SJSA1 (cell line): ENCODE results near the gene CCR5AS. TPM values are rescaled to one million over a fixed set of nuclear protein-coding genes. Genes with fewer than 3 reads are reported as not detected.
"Not testable (repeated sequence)": the region's sequence is repeated elsewhere in the genome, so short reads cannot be mapped to it uniquely, and the experiment has no call there.

Experiments used
- DNase-seq, 2 experiments: peaks; one replicate each; pipeline ENCODE4 v3.0.0-alpha.2; 2015 to 2020; ENCODE audit warnings: low spot score in 2 of 2, low read depth in 1 of 2
- H3K27ac ChIP-seq: fragments of 250-450 bp; sonication (Bioruptor Pico); 2 replicates; pipeline ENCODE4 v1.5.1; 2020; ENCODE audit warnings: mild to moderate bottlenecking, moderate library complexity
- H3K27me3 ChIP-seq: fragments of 250-450 bp; sonication (Bioruptor Pico); replicated peaks from 2 replicates; pipeline ENCODE4 v1.5.1; 2020; ENCODE audit warnings: mild to moderate bottlenecking, moderate library complexity
- H3K36me3 ChIP-seq: fragments of 250-450 bp; sonication (Bioruptor Pico); 2 replicates; pipeline ENCODE4 v1.5.1; 2020; ENCODE audit warnings: mild to moderate bottlenecking
- H3K4me1 ChIP-seq: fragments of 250-450 bp; sonication (Bioruptor Pico); replicated peaks from 2 replicates; pipeline ENCODE4 v1.6.1; 2021; ENCODE audit warnings: mild to moderate bottlenecking
- H3K4me3 ChIP-seq: fragments of 250-450 bp; sonication (Bioruptor Pico); 2 replicates; pipeline ENCODE4 v1.5.1; 2020; ENCODE audit warnings: mild to moderate bottlenecking
- H3K9me3 ChIP-seq: fragments of 250-450 bp; sonication (Bioruptor Pico); replicated peaks from 2 replicates; pipeline ENCODE4 v1.5.1; 2020; ENCODE audit warnings: mild to moderate bottlenecking
- total RNA-seq: library from RNA; depleted of rRNA; stranded (reverse); fragments of >200 nt; shearing (Covaris generic); gene quantifications from 2 replicates; pipeline ENCODE4 v1.2.3, GENCODE V29; 2014; rRNA removed

CCR5AS gene

DNA sequence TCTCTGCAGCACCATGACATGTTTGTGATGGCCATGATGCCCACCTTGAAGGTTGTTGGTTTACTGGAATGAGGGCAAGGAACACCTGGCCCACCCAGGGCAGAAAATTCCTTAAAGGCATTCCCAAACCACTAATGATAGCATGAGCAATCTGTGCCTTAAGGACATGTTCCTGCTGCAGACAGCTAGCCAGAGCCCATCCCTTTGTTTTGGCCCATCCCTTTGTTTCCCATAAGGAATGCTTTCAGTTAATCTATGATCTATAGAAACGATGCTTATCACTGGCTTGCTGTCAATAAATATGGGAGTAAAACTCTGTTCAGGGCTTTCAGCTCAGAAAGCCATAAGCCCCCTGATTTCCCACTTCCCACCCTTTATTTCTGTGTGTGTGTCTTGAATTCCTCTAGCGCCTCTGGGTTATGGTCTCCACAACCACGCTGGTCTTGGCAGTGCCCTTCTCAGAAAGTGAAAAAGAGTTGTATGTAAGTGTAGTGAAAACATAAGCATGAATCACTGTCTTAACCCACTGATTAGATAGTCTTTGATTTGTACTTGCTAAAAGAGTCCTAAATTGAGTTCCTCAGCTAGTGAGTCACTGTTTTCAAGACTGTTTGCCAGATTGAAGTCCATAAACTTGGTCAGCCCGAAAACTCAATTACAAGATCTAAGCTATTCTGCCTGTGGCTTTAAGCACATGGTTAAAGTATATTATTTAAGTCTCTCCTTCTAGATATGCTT is 72.0 kb downstream of the CCR5AS start:
- no peaks in the 10 kb centered on the region for H3K36me3 ChIP-seq
- no peaks in the 10 kb centered on the region for H3K27me3 ChIP-seq
- H3K9me3 ChIP-seq: no peaks in the 10 kb centered on the region
- peak in 1 of 2 experiments; percentile 55 for DNase-seq
- H3K27ac ChIP-seq: peak overlapping the region; percentile 13; the same call in 1 of the 2 replicates
- peaks cover 14% of the 10 kb centered on the region for H3K4me1 ChIP-seq
- H3K4me3 ChIP-seq: no peak overlapping the region

DNA sequence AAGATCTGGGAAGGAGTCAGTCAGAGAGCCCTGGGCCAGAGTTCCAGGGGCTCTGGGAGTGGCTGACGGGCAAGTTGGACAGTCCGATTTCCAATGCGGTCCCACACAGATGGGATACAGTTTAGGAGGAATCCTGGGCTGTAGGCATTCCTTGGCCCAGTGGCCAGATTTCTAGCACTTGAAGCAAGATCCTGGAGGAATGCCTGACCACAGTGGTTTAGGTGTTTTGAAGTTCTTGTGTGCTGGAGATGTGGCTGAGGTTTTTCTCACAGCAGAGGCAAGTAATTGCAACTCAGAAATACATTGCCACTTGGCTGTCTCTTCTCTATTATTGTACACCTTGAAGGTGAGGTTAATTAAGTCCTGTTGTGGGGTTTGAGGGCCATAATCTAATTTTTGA is 76.2 kb downstream of the CCR5AS start:
- H3K4me1 ChIP-seq: peaks cover 10% of the 10 kb centered on the region
- H3K27me3 ChIP-seq, H3K9me3 ChIP-seq, H3K27ac ChIP-seq, DNase-seq, H3K4me3 ChIP-seq, H3K36me3 ChIP-seq: not testable (repeated sequence)

DNA sequence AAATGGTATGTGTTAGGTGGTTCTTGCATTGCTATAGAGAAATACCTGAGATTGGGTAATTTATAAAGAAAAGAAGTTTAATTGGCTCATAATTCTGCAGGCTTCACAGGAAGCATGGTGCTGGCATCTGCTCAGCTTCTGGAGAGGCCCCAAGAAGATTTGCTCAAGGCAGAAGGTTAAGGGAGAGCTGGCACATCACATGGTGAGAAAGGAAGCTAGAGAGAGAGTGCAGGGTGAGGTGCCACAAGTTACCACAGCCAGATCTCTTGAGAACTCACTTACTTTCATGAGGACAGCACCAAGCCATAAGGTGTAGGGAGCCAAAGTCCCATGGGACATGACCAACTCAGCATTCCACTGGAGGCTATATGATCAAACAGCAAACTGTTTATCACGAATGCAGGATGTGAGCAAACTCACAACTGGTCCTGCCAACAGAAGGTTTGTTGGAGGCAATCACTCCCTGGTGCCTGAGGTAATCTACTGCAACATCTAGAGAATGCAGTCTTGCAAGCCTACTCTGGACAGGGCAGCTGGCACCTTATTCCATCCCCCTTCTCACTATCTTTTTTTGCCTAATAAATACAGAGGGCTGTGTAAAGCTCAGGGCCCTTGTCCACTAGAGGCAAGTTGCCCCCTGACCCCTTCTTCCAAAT is 81.1 kb downstream of the CCR5AS start:
- Histone ChIP-seq H3K27me3 (no peaks in the 10 kb centered on the region), H3K27ac (no peak overlapping the region), H3K36me3 (no peaks in the 10 kb centered on the region), H3K4me3 (no peak overlapping the region), H3K9me3 (no peaks in the 10 kb centered on the region), H3K4me1 (no peaks in the 10 kb centered on the region)
- DNase-seq: no peak

GRCh38 chr3:46324036-46324435 is 82.8 kb downstream of the CCR5AS start:
- Histone ChIP-seq H3K9me3 (no peaks in the 10 kb centered on the region), H3K4me1 (no peaks in the 10 kb centered on the region), H3K27ac (no peak overlapping the region), H3K27me3 (no peaks in the 10 kb centered on the region), H3K36me3 (no peaks in the 10 kb centered on the region), H3K4me3 (no peak overlapping the region)
- no peak for DNase-seq

DNA sequence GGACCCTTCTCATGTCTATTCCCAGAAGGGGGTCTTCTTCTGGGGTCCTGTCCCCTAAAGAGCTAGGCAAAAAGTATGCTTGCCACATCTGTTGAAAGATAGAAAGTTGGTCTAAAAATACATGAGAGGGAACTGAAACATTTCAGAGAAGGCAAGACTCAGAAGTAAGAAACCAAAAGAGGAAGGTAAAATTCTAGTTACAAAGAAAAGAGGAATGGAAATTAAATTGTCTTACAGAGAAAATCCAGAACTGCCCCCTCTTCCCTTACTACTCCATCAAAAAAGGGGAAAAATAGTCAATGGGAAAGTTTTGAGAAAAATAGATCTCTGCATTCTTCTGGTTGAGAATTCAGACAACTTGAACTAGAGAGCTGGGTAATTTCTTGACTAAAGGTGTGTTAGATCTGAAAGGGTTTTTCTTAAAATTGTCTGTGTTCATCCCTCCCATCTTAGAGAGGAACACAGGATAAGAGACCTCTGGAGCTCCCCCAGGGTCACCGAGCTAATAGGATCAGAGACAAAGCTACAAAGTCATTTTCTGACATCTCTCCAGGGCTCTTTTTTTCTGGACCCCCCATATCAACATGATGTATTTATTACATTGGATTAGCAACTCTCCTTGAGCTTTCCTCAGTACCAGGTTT is 85.3 kb downstream of the CCR5AS start:
- H3K27me3 ChIP-seq: no peaks in the 10 kb centered on the region
- no peak overlapping the region for H3K27ac ChIP-seq
- no peaks in the 10 kb centered on the region for H3K4me1 ChIP-seq
- H3K36me3 ChIP-seq: no peaks in the 10 kb centered on the region
- no peaks in the 10 kb centered on the region for H3K9me3 ChIP-seq
- no peak for DNase-seq
- H3K4me3 ChIP-seq: no peak overlapping the region

GRCh38 chr3:46318207-46318927 is 88.5 kb downstream of the CCR5AS start:
- DNase-seq: no peak
- no peaks in the 10 kb centered on the region for H3K27me3 ChIP-seq
- no peak overlapping the region for H3K4me3 ChIP-seq
- H3K27ac ChIP-seq: no peak overlapping the region
- H3K4me1 ChIP-seq: no peaks in the 10 kb centered on the region
- H3K36me3 ChIP-seq: no peaks in the 10 kb centered on the region
- H3K9me3 ChIP-seq: no peaks in the 10 kb centered on the region

- Histone ChIP-seq H3K4me1 (no peaks in the 10 kb centered on the region), H3K4me3 (no peak overlapping the region), H3K27me3 (no peaks in the 10 kb centered on the region), H3K27ac (no peak overlapping the region), H3K36me3 (no peaks in the 10 kb centered on the region), H3K9me3 (no peaks in the 10 kb centered on the region)
- DNase-seq: no peak
Measured at GRCh38 chr3:46316206-46316605, 90.7 kb downstream of the CCR5AS start.

GRCh38 chr3:46314517-46314916 is 92.3 kb downstream of the CCR5AS start:
- Histone ChIP-seq H3K4me1 (no peaks in the 10 kb centered on the region), H3K9me3 (no peaks in the 10 kb centered on the region), H3K4me3 (no peak overlapping the region), H3K27me3 (no peaks in the 10 kb centered on the region), H3K36me3 (no peaks in the 10 kb centered on the region), H3K27ac (no peak overlapping the region)
- DNase-seq: no peak

Other genes with a start within 250 kb of the CCR5AS start
- gene CCR1, start 198.8 kb downstream of the CCR5AS start, total RNA-seq: 0.87 and 1.3 TPM in 2 replicates
- 0.29 and 0.66 TPM in 2 replicates for gene CCR3, start 164.6 kb downstream of the CCR5AS start, total RNA-seq
- gene CCR2, start 53.0 kb downstream of the CCR5AS start, total RNA-seq: not detected in 2 replicates
- not detected in 2 replicates for gene CCR5, start 36.1 kb downstream of the CCR5AS start, total RNA-seq
- gene CCRL2, start 193 bp upstream of the CCR5AS start, total RNA-seq: 0.97 TPM in 1 of 2 replicates, not detected in the other
- 0.08 TPM in 1 of 2 replicates, not detected in the other for gene LTF, start 57.8 kb upstream of the CCR5AS start, total RNA-seq
- gene RTP3, start 90.9 kb upstream of the CCR5AS start, total RNA-seq: not detected in 2 replicates
- 0.61 and 2.8 TPM in 2 replicates for gene LRRC2, start 159.2 kb upstream of the CCR5AS start, total RNA-seq
- gene FAM240A, start 205.5 kb upstream of the CCR5AS start, total RNA-seq: not detected in 2 replicates